Peyer's patch (tissue), 4 donors: ENCODE data around the gene UBE2Q2.

Experiments used
- CTCF ChIP-seq, 6 experiments: fragments of 450-650 bp in 4 of 6; fragments of 200-600 bp in 2 of 6; sonication (generic) in 1 of 6; IDR thresholded peaks; one replicate each; pipeline ENCODE4 v1.5.1; 2017 to 2019; ENCODE audit warnings: antibody characterized with exemption in 6 of 6, mild to moderate bottlenecking in 3 of 6, moderate library complexity in 1 of 6
- POLR2A ChIP-seq, 2 donors: fragments of 450-650 bp; IDR thresholded peaks; one replicate each; pipeline ENCODE4 v1.5.1; 2017; ENCODE audit warnings: antibody characterized with exemption in 2 of 2, mild to moderate bottlenecking in 2 of 2, moderate library complexity in 2 of 2

- TF ChIP-seq CTCF (IDR thresholded peaks at IDR 0.05) (no peak), POLR2A (IDR thresholded peaks at IDR 0.05) (no peak)
These were observed 19.2 kb upstream of the UBE2Q2 start for GRCh38 chr15:75823860-75824613.
